AG09319 (cell line): ENCODE measurements around the gene ANGPTL7.

ENCODE experiments used
- DNase-seq: peaks from one replicate; pipeline ENCODE4 v3.0.0-alpha.2; 2010; ENCODE audit warnings: low read depth; ENCODE audit errors: extremely low read depth
- CTCF ChIP-seq: IDR thresholded peaks from 2 replicates; pipeline ENCODE4 v1.5.1; 2011; ENCODE audit warnings: low read depth, mild to moderate bottlenecking, inconsistent platforms, low read length, moderate library complexity

Gene ANGPTL7

GRCh38 chr1:11216074-11216473 is 26.9 kb downstream of the ANGPTL7 start:
- no peak for DNase-seq
- TF ChIP-seq CTCF = no peak

DNA sequence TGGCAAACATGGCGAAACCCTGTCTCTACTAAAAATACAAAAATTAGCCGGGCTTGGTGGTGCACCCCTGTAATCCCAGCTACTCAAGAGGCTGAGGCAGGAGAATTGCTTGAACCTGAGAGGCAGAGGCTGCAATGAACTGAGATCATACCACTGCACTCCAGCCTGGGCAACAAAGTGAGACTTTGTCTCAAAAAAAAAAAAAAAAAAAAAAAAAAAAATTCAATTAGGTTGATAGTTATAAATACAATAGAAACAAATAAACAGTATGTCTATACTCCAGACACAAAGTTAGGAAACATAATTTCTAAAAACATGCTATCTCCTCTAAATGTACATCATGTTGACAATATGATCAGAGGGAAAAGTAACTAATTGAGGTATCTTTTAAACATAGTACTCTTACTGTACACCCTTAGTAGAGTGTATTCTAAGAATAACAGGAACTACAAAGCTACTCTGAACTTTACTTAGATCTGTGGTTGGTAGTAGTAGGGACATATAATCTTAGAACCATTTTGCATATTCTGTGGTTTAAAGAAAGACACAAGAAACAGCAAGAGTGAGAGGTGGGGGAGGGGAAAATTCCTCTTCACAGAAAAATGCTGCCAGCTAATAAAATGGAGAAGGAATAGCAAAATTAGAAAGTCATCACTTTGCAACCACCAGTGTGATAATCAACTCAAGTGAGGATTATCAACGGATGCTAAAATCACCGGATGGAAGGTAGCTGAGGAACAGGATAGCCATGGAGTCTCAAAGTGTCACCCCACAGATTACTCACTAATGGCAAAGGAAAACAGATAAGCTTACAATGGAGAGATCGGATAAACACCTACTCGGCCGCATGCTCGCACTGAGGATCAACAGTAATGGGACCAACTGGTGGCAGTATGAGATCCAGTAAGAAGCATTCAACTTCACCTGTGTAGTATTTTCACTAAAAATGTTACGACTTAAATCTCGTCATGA is 38.2 kb downstream of the ANGPTL7 start:
- TF ChIP-seq CTCF = no peak
- DNase-seq = no peak

GRCh38 chr1:11229203-11229602 is 40.0 kb downstream of the ANGPTL7 start:
- no peak for DNase-seq
- TF ChIP-seq CTCF = no peak

- TF ChIP-seq CTCF = no peak
Measured at GRCh38 chr1:11233208-11233607, 44.1 kb downstream of the ANGPTL7 start.

GRCh38 chr1:11237356-11237755 is 48.2 kb downstream of the ANGPTL7 start:
- no peak for TF ChIP-seq CTCF
- no peak for DNase-seq

More at GRCh38 chr1:11233208-11233607, 44.1 kb downstream of the ANGPTL7 start:
- no peak for DNase-seq

DNA sequence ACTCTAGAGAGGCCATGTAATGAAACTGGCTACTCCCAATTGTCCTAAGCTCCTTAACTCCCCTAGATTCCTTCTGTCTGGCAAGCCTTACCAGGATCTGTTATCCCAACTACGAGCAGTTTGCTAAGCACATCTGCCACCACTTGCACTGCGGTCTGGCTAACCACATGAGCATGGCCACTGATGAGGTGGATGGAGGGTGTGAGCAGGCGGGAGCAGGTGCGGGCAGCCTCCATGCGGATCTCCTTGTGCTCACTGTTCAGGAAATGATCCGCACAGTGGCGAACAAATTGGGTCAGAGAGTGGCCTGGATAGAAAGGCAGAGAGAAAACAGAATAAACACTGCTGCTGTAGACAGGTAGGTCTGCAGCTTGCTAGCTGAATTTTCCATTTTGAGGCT is 49.2 kb downstream of the ANGPTL7 start:
- TF ChIP-seq CTCF = no peak
- DNase-seq = no peak

GRCh38 chr1:11245248-11245647 is 56.1 kb downstream of the ANGPTL7 start:
- no peak for TF ChIP-seq CTCF
- DNase-seq = no peak
